Epithelial cell of esophagus (primary cell): ENCODE data around the gene BDH1.

ENCODE experiments used
- DNase-seq: peaks from one replicate; pipeline ENCODE4 v3.0.0; 2010; ENCODE audit warnings: low read depth
- H3K4me3 ChIP-seq: 2 replicates; pipeline ENCODE4 v1.5.1; 2011; ENCODE audit warnings: mild to moderate bottlenecking, low read length, control low read depth
- TF ChIP-seq, protein P1 (sequence below): IDR thresholded peaks from 2 replicates; pipeline ENCODE4 v1.5.1; 2011; ENCODE audit warnings: low read depth, mild to moderate bottlenecking, low read length, control low read depth, inconsistent platforms; ENCODE audit not compliant: insufficient read depth; ENCODE audit errors: missing control alignments

Gene BDH1

GRCh38 chr3:197495999-197496745 is 59.6 kb downstream of the BDH1 start:
- no peak overlapping the region for H3K4me3 ChIP-seq
- TF ChIP-seq, protein P1, sequence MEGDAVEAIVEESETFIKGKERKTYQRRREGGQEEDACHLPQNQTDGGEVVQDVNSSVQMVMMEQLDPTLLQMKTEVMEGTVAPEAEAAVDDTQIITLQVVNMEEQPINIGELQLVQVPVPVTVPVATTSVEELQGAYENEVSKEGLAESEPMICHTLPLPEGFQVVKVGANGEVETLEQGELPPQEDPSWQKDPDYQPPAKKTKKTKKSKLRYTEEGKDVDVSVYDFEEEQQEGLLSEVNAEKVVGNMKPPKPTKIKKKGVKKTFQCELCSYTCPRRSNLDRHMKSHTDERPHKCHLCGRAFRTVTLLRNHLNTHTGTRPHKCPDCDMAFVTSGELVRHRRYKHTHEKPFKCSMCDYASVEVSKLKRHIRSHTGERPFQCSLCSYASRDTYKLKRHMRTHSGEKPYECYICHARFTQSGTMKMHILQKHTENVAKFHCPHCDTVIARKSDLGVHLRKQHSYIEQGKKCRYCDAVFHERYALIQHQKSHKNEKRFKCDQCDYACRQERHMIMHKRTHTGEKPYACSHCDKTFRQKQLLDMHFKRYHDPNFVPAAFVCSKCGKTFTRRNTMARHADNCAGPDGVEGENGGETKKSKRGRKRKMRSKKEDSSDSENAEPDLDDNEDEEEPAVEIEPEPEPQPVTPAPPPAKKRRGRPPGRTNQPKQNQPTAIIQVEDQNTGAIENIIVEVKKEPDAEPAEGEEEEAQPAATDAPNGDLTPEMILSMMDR, result no peak

GRCh38 chr3:197495499-197495898 is 60.3 kb downstream of the BDH1 start:
- H3K4me3 ChIP-seq, result no peak overlapping the region
- TF ChIP-seq, protein P1, result no peak

More at GRCh38 chr3:197495999-197496745, 59.6 kb downstream of the BDH1 start:
- no peak for DNase-seq

GRCh38 chr3:197495059-197495455 is 60.7 kb downstream of the BDH1 start:
- DNase-seq, result peak; percentile 70
- no peak overlapping the region for H3K4me3 ChIP-seq
- TF ChIP-seq, protein P1, result no peak

More at GRCh38 chr3:197495499-197495898, 60.3 kb downstream of the BDH1 start:
- no peak for DNase-seq

- TF ChIP-seq, protein P1, result peak; percentile 11
- H3K4me3 ChIP-seq, result no peak overlapping the region
- peak; percentile 94 for DNase-seq
Measured at GRCh38 chr3:197494366-197495058, 61.3 kb downstream of the BDH1 start.

- H3K4me3 ChIP-seq, result no peak overlapping the region
- TF ChIP-seq, protein P1, result no peak
- DNase-seq, result no peak
Measured at GRCh38 chr3:197493049-197493448, 62.7 kb downstream of the BDH1 start.

GRCh38 chr3:197491923-197492664 is 63.7 kb downstream of the BDH1 start:
- DNase-seq, result no peak
- TF ChIP-seq, protein P1, result no peak

More at GRCh38 chr3:197491923-197492664, 63.7 kb downstream of the BDH1 start:
- no peak overlapping the region for H3K4me3 ChIP-seq
